ENCODE results near the gene EXOC4.

Gene EXOC4

GRCh38 chr7:133682364-133683181, 429.7 kb downstream of the EXOC4 start:
- DNase-seq, result no peak

- no peak for DNase-seq
These were observed 430.2 kb downstream of the EXOC4 start for GRCh38 chr7:133683182-133683454.

GRCh38 chr7:133688483-133689239, 435.8 kb downstream of the EXOC4 start:
- DNase-seq, result peak; percentile 58

- DNase-seq, result no peak
These were observed 437.9 kb downstream of the EXOC4 start for GRCh38 chr7:133690740-133691139.

- no peak for DNase-seq
These were observed 439.1 kb downstream of the EXOC4 start for GRCh38 chr7:133691727-133692610.

- no peak for DNase-seq
These were observed 440.4 kb downstream of the EXOC4 start for GRCh38 chr7:133693281-133693680.

GRCh38 chr7:133696056-133696455, 443.2 kb downstream of the EXOC4 start:
- DNase-seq, result no peak

GRCh38 chr7:133697585-133697984, 444.7 kb downstream of the EXOC4 start:
- no peak for DNase-seq

GRCh38 chr7:133698127-133698526, 445.2 kb downstream of the EXOC4 start:
- DNase-seq, result no peak

- no peak for DNase-seq
These were observed 446.5 kb downstream of the EXOC4 start for GRCh38 chr7:133699386-133699785.

GRCh38 chr7:133702078-133702477, 449.2 kb downstream of the EXOC4 start:
- no peak for DNase-seq

- no peak for DNase-seq
These were observed 450.1 kb downstream of the EXOC4 start for GRCh38 chr7:133702960-133703359.

- DNase-seq, result peak; percentile 90
These were observed 450.7 kb downstream of the EXOC4 start for GRCh38 chr7:133703547-133703946.

- DNase-seq, result no peak
These were observed 451.6 kb downstream of the EXOC4 start for GRCh38 chr7:133704453-133704852.

GRCh38 chr7:133705596-133705995, 452.7 kb downstream of the EXOC4 start:
- DNase-seq, result peak; percentile 74

GRCh38 chr7:133706016-133706415, 453.1 kb downstream of the EXOC4 start:
- DNase-seq, result no peak

GRCh38 chr7:133709036-133709880, 456.4 kb downstream of the EXOC4 start:
- DNase-seq, result no peak

- DNase-seq, result no peak
These were observed 459.7 kb downstream of the EXOC4 start for GRCh38 chr7:133712544-133712943.

- no peak for DNase-seq
These were observed 461.8 kb downstream of the EXOC4 start for GRCh38 chr7:133714654-133715053.

- no peak for DNase-seq
These were observed 465.3 kb downstream of the EXOC4 start for GRCh38 chr7:133718131-133718530.

- no peak for DNase-seq
These were observed 470.2 kb downstream of the EXOC4 start for GRCh38 chr7:133723044-133723443.

- no peak for DNase-seq
These were observed 471.3 kb downstream of the EXOC4 start for GRCh38 chr7:133724148-133724547.
